K562 (cell line): ENCODE measurements around the gene MEGF10. TPM values are rescaled to one million over a fixed set of nuclear protein-coding genes. Genes with fewer than 3 reads are reported as not detected.

Experiments
- ATAC-seq: fragments of 200-7000 bp; cut with Tn5 transposase; 3 replicates; pipeline ENCODE4 v1.9.1; 2020; ENCODE audit warnings: moderate library complexity
- BruUV-seq: library from RNA; stranded (reverse); fragments of 400-500 nt; replicated peaks from 2 replicates; lab custom pipeline; 2021; lab: Mats Ljungman, UMichigan
- CTCF ChIA-PET: fragments of 300-600 bp; formaldehyde crosslinking; extraction: SDS; loops from one replicate; lab custom pipeline; 2021; ENCODE audit warnings: low intra/inter-chr PET ratio; lab: Yijun Ruan, JAX
- POLR2A ChIA-PET: fragments of 300-600, 350-650 bp; sonication (Branson Sonifier 250); formaldehyde crosslinking; extraction: SDS; loops from one replicate; lab custom pipeline; 2021; ENCODE audit warnings: antibody characterized with exemption, inconsistent platforms; lab: Yijun Ruan, JAX
- DNase-seq, 4 experiments: peaks; one replicate each; pipeline versions ENCODE4 v3.0.0 to v3.0.0-alpha.2; 2011 to 2018; ENCODE audit warnings: low spot score in 3 of 4, mixed read lengths in 3 of 4; ENCODE audit errors: extremely low read depth in 1 of 4
- FAIRE-seq: peaks from 2 replicates; lab custom pipeline; 2011; peaks lifted over from hg19 to GRCh38; lab: Jason Lieb, UNC
- H2AFZ ChIP-seq: 2 replicates; pipeline ENCODE4 v1.6.0; 2011; ENCODE audit warnings: low read depth, low read length, control low read depth, inconsistent platforms
- H3K27ac ChIP-seq: fragments of 200-600 bp; 3 replicates; pipeline ENCODE4 v1.8.0; 2011; ENCODE audit warnings: low read depth, mild to moderate bottlenecking, control low read depth, inconsistent platforms, low read length, moderate library complexity, mixed read lengths; ENCODE audit errors: extremely low read depth
- H3K27me3 ChIP-seq, 2 experiments: fragments of 300-600 bp in 1 of 2; 2 replicates in 1 of 2; 3 replicates in 1 of 2; pipeline versions ENCODE4 v1.6.0 to v1.8.0; 2011; ENCODE audit warnings: inconsistent platforms in 2 of 2, low read length in 2 of 2, mild to moderate bottlenecking in 1 of 2, mixed read lengths in 1 of 2, moderate library complexity in 1 of 2; ENCODE audit not compliant: control insufficient read depth in 2 of 2, insufficient read depth in 2 of 2
- H3K36me3 ChIP-seq: fragments of 300-600 bp; 3 replicates; pipeline ENCODE4 v1.8.0; 2011; ENCODE audit warnings: mild to moderate bottlenecking, low read length, inconsistent platforms; ENCODE audit not compliant: control insufficient read depth, insufficient read depth
- H3K4me1 ChIP-seq, 2 experiments: fragments of 200-600 bp in 1 of 2; replicated peaks in 1 of 2; 2 replicates in 1 of 2; 3 replicates in 1 of 2; pipeline versions ENCODE4 v1.5.1 to v1.8.0; 2011; ENCODE audit warnings: inconsistent platforms in 2 of 2, low read length in 2 of 2, mild to moderate bottlenecking in 1 of 2, mixed read lengths in 1 of 2, moderate library complexity in 1 of 2; ENCODE audit not compliant: control insufficient read depth in 2 of 2, insufficient read depth in 2 of 2
- H3K4me2 ChIP-seq: 2 replicates; pipeline ENCODE4 v1.6.1; 2011; ENCODE audit warnings: low read length, control low read depth, inconsistent platforms, mixed read lengths; ENCODE audit not compliant: insufficient read depth
- H3K4me3 ChIP-seq: fragments of 200-600 bp; sonication (generic), shearing (Covaris generic); 2 replicates; pipeline ENCODE4 v1.5.1; 2016; ENCODE audit warnings: control low read depth, inconsistent platforms
- H3K79me2 ChIP-seq: fragments of 200-600 bp; 3 replicates; pipeline ENCODE4 v1.8.0; 2011; ENCODE audit warnings: low read length, inconsistent platforms; ENCODE audit not compliant: control insufficient read depth, insufficient read depth
- H3K9ac ChIP-seq, 2 experiments: 2 replicates each; pipeline versions ENCODE4 v1.6.0 to v1.6.1; 2011; ENCODE audit warnings: low read depth in 2 of 2, low read length in 2 of 2, control low read depth in 1 of 2, inconsistent platforms in 1 of 2, mild to moderate bottlenecking in 1 of 2, mixed read lengths in 1 of 2; ENCODE audit not compliant: insufficient read depth in 1 of 2
- H3K9me1 ChIP-seq: one replicate; pipeline ENCODE4 v1.6.0; 2011; ENCODE audit warnings: inconsistent platforms, mild to moderate bottlenecking, low read length, moderate library complexity; ENCODE audit not compliant: control insufficient read depth, insufficient read depth
- H3K9me3 ChIP-seq: replicated peaks from 2 replicates; pipeline ENCODE4 v1.5.1; 2011; ENCODE audit warnings: low read depth, low read length, inconsistent platforms; ENCODE audit not compliant: control insufficient read depth, insufficient read depth
- H4K20me1 ChIP-seq: replicated peaks from 2 replicates; pipeline ENCODE4 v1.6.1; 2011; ENCODE audit warnings: low read length, inconsistent platforms, mixed read lengths; ENCODE audit not compliant: control insufficient read depth, insufficient read depth
- CEBPB ChIP-seq: fragments of 450-650 bp; IDR thresholded peaks from 2 replicates; pipeline ENCODE4 v1.6.1; 2016; ENCODE audit warnings: missing genetic modification characterization, missing compliant biosample characterization
- CEBPG ChIP-seq, 3 experiments: fragments of 200-800 bp in 1 of 3; sonication (Bioruptor generic) in 1 of 3; sonication (generic) in 1 of 3; formaldehyde crosslinking in 1 of 3; IDR thresholded peaks in 2 of 3; conservative IDR thresholded peaks in 1 of 3; 2 replicates each; pipeline versions ENCODE4 v1.6.1 to v1.8.0; 2016 to 2022; ENCODE audit warnings: missing compliant biosample characterization in 2 of 3, missing genetic modification characterization in 2 of 3, mild to moderate bottlenecking in 1 of 3, missing genetic modification reagents in 1 of 3
- CREM ChIP-seq: IDR thresholded peaks from 2 replicates; pipeline ENCODE4 v1.6.1; 2014; ENCODE audit warnings: antibody characterized with exemption, low read depth
- DIDO1 ChIP-seq: fragments of 450-650 bp; IDR thresholded peaks from 2 replicates; pipeline ENCODE4 v1.6.1; 2016; ENCODE audit warnings: low read depth, missing biosample characterization, missing genetic modification characterization
- ETV6 ChIP-seq, 3 experiments: fragments of 150-350 bp in 1 of 3; sonication (generic) in 1 of 3; formaldehyde crosslinking in 1 of 3; IDR thresholded peaks; 2 replicates each; pipeline versions ENCODE4 v1.6.1 to v1.8.0; 2014 to 2022; ENCODE audit warnings: borderline replicate concordance in 2 of 3, low read depth in 2 of 3, antibody characterized with exemption in 1 of 3, low read length in 1 of 3, mild to moderate bottlenecking in 1 of 3, missing genetic modification reagents in 1 of 3
- FOXJ2 ChIP-seq: fragments of 200-800 bp; sonication (Bioruptor generic); IDR thresholded peaks from 2 replicates; pipeline ENCODE4 v1.6.1; 2016; ENCODE audit warnings: missing genetic modification characterization, missing compliant biosample characterization
- JUND ChIP-seq, 2 experiments: IDR thresholded peaks; 2 replicates in 1 of 2; 3 replicates in 1 of 2; pipeline ENCODE4 v1.6.1; 2011; ENCODE audit warnings: borderline replicate concordance in 2 of 2, low read depth in 2 of 2, low read length in 2 of 2, improper control_type of control experiment in 1 of 2, missing biosample characterization in 1 of 2, missing genetic modification characterization in 1 of 2, missing genetic modification reagents in 1 of 2
- PML ChIP-seq: IDR thresholded peaks from 2 replicates; pipeline ENCODE4 v1.6.1; 2012; ENCODE audit warnings: low read length, inconsistent platforms
- SMARCA4 ChIP-seq: fragments of 450-650 bp; IDR thresholded peaks from 2 replicates; pipeline ENCODE4 v1.6.1; 2016
- ZNF217 ChIP-seq: sonication (generic); formaldehyde crosslinking; IDR thresholded peaks from 2 replicates; pipeline ENCODE4 v1.8.0; 2022; ENCODE audit warnings: mild to moderate bottlenecking, missing genetic modification reagents
- WGBS: fragments of 100-300 bp; shearing (Covaris generic); methylation state at CpG from one replicate; pipeline ENCODE4 v1.1.6; 2016; ENCODE audit warnings: low coverage, mixed read lengths; ENCODE audit not compliant: insufficient coverage; ENCODE audit errors: missing lambda C conversion rate; 5-methylcytosine and 5-hydroxymethylcytosine counted together
- in situ Hi-C: fragments of 300-500 bp; cut with MboI; formaldehyde crosslinking; loops from 4 replicates; pipeline ENCODE4 v1.15.0; 2018; ENCODE audit warnings: inconsistent platforms, mixed read lengths
- intact Hi-C: fragments of 100-400 bp; cut with micrococcal nuclease; formaldehyde crosslinking; loops from 2 replicates; pipeline ENCODE4 v1.14.2; 2022
- polyA plus RNA-seq, 8 experiments: library from polyadenylated mRNA; depleted of rRNA in 4 of 8; stranded (reverse) in 5 of 8; unstranded in 3 of 8; fragments of >200 nt; fragmentation: Nextera tagmentation in 2 of 8; fragmentation: Illumina TruSeq in 1 of 8; extraction: Ambion mirVana in 2 of 8; extraction: Trizol in 1 of 8; gene quantifications; 2 replicates each; pipeline versions ENCODE4 v1.2.1 to v1.2.3, GENCODE V29; 2011 to 2014; ENCODE audit warnings: inconsistent platforms in 1 of 8, missing spikeins in 1 of 8
- total RNA-seq, 7 experiments: library from RNA; depleted of rRNA in 6 of 7; stranded (reverse); fragments of >200 nt in 6 of 7; fragmentation: Illumina TruSeq in 2 of 7; extraction: Trizol in 2 of 7; gene quantifications; 2 replicates each; pipeline versions ENCODE4 v1.2.1 to v1.2.3, GENCODE V29; 2011 to 2021; ENCODE audit warnings: low replicate concordance in 1 of 7
- TF ChIP-seq, protein P1 (sequence below): fragments of 450-650 bp; formaldehyde crosslinking; IDR thresholded peaks from 2 replicates; pipeline ENCODE4 v1.4.0; 2020; ENCODE audit warnings: mild to moderate bottlenecking, moderate library complexity
- TF ChIP-seq, protein P2 (sequence below): sonication (generic); formaldehyde crosslinking; IDR thresholded peaks from 2 replicates; pipeline ENCODE4 v1.8.0; 2022; ENCODE audit warnings: mild to moderate bottlenecking, missing genetic modification reagents

MEGF10 gene
- total and polyA plus RNA-seq, 9 of the 15 experiments (the other 6 are each of a cell fraction or from before 2014, with no cell fraction given) = 0.07 TPM; not detected in 8

DNA sequence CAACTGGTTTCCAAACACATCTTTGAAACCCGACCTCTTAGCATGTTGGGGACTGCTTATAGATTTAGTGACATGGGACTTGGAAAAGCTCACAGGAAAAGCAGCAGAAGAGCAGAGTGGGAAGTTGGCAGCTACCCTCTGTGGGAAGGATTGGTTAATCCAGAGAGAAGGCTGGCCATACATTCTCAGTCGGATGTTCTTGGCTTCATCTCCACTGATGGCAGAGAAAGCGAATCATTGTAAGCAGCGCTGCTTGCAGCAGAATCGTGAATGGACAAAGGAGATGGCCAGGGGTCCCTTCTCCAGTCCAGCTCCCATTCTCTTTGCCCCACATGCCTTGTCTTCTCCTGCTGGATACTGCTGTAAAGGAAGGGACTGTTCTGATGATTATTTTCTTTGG lies 62.7 kb downstream of the MEGF10 start:
- Histone ChIP-seq H3K36me3 (no peaks in the 10 kb centered on the region), H3K27me3 (peaks cover 0 to 9% of the 10 kb centered on the region in 2 experiments; a peak in 3 of 5 replicates), H3K27ac (no peak overlapping the region), H3K4me2 (no peak overlapping the region), H3K9ac (no peak overlapping the region), H3K4me1 (no peaks in the 10 kb centered on the region), H3K4me3 (no peak overlapping the region), H2AFZ (no peak overlapping the region), H3K9me1 (no peaks in the 10 kb centered on the region), H4K20me1 (no peaks in the 10 kb centered on the region), H3K79me2 (no peaks in the 10 kb centered on the region), H3K9me3 (no peaks in the 10 kb centered on the region)
- 1% methylated on average over 5 of the region's 5 CpGs for WGBS
- DNase-seq = no peak
- no TSS peak for BruUV-seq
- no peak for ATAC-seq
- POLR2A ChIA-PET = interaction anchor here (0.8 kb wide), 1 partner anchor 11 kb away, joined by 5 read pairs; no protein-coding TSS in a partner anchor
- intact Hi-C loops = no loop called here
- TF ChIP-seq CEBPB (no peak), SMARCA4 (no peak), PML (no peak), CEBPG (CRISPR knock-in tag; IDR thresholded peaks at IDR 0.05) (no peak), CEBPG (tag; conservative IDR thresholded peaks at IDR 0.05 in 1 of 2, IDR thresholded peaks at IDR 0.05 in 1 of 2) (no peak), CREM (no peak), JUND (IDR thresholded peaks at IDR 0.05; ENCODE audit: borderline replicate concordance, low read depth, low read length) (no peak), JUND (tag; IDR thresholded peaks at IDR 0.05; ENCODE audit: borderline replicate concordance, low read depth, low read length) (no peak), ZNF217 (CRISPR knock-in tag) (no peak), ETV6 (IDR thresholded peaks at IDR 0.05; ENCODE audit: borderline replicate concordance in 1 of 2, low read depth in 2 of 2, low read length in 1 of 2) (no peak), ETV6 (CRISPR knock-in tag; IDR thresholded peaks at IDR 0.05; ENCODE audit: borderline replicate concordance) (no peak), DIDO1 (tag) (no peak), FOXJ2 (tag) (no peak)
- TF ChIP-seq, protein P1, sequence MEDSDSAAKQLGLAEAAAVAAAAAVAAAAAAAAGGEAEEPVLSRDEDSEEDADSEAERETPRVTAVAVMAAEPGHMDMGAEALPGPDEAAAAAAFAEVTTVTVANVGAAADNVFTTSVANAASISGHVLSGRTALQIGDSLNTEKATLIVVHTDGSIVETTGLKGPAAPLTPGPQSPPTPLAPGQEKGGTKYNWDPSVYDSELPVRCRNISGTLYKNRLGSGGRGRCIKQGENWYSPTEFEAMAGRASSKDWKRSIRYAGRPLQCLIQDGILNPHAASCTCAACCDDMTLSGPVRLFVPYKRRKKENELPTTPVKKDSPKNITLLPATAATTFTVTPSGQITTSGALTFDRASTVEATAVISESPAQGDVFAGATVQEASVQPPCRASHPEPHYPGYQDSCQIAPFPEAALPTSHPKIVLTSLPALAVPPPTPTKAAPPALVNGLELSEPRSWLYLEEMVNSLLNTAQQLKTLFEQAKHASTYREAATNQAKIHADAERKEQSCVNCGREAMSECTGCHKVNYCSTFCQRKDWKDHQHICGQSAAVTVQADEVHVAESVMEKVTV = no peak
- TF ChIP-seq, protein P2, sequence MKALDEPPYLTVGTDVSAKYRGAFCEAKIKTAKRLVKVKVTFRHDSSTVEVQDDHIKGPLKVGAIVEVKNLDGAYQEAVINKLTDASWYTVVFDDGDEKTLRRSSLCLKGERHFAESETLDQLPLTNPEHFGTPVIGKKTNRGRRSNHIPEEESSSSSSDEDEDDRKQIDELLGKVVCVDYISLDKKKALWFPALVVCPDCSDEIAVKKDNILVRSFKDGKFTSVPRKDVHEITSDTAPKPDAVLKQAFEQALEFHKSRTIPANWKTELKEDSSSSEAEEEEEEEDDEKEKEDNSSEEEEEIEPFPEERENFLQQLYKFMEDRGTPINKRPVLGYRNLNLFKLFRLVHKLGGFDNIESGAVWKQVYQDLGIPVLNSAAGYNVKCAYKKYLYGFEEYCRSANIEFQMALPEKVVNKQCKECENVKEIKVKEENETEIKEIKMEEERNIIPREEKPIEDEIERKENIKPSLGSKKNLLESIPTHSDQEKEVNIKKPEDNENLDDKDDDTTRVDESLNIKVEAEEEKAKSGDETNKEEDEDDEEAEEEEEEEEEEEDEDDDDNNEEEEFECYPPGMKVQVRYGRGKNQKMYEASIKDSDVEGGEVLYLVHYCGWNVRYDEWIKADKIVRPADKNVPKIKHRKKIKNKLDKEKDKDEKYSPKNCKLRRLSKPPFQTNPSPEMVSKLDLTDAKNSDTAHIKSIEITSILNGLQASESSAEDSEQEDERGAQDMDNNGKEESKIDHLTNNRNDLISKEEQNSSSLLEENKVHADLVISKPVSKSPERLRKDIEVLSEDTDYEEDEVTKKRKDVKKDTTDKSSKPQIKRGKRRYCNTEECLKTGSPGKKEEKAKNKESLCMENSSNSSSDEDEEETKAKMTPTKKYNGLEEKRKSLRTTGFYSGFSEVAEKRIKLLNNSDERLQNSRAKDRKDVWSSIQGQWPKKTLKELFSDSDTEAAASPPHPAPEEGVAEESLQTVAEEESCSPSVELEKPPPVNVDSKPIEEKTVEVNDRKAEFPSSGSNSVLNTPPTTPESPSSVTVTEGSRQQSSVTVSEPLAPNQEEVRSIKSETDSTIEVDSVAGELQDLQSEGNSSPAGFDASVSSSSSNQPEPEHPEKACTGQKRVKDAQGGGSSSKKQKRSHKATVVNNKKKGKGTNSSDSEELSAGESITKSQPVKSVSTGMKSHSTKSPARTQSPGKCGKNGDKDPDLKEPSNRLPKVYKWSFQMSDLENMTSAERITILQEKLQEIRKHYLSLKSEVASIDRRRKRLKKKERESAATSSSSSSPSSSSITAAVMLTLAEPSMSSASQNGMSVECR (CRISPR knock-in tag) = no peak
- in situ Hi-C loops = no loop called here
- no peak for FAIRE-seq
- CTCF ChIA-PET = no interaction called here
